ENCODE results near the gene SMIM24. TPM values are rescaled to one million over a fixed set of nuclear protein-coding genes. Genes with fewer than 3 reads are reported as not detected.
A peak's percentile ranks its signal among the peaks of the same experiment; 100 is the strongest.

The SMIM24 gene
- total RNA-seq, 1 experiment from 2014 or later = 1.9 TPM

DNA sequence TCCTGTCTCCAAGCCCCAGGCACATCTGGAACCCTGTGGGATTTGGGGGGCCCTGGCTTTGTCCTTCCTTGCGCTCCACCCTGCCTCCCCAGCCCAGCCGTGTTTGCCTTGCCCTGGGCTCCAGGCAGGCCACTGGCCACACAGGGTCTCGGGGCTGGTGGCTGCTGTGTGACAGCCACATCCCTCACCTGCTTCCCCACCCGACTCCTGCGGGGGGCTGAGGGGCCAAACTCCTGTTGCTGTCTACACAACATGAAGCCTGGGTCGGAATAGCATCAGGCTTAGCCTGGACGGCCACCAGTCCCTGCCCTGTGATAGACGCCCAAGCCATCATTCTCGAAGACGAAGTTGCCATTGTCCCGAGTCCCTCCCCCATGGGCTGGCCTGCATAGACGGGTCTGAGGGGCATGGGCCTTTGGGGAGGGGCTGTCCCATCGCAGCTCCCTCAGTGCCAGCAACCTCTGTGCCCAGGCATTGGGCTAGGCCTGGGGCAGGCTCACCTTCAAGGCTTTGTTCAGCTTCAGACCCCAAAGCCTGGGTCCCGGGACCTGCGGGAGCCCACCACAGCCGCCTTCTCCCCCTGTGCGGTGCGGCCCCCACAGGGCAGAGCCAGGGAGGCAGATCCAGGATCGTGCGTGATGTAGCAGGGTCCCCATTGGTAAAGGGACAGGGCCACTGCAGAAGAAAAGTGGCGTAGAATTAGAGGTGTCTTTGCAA is 43.2 kb upstream of the SMIM24 start:
- peak overlapping the region in 1 of 3 experiments; percentile 73; a peak in 1 of 7 replicates for H3K27ac Mint-ChIP-seq

More for the DNA sequence above, 43.2 kb upstream of the SMIM24 start:
- Mint-ChIP-seq H3K4me1 (peaks cover 20 to 21% of the 10 kb centered on the region in 2 experiments), H3K4me3 (no peak overlapping the region), H3K27me3 (ENCODE audit: low read depth) (no peaks in the 10 kb centered on the region), H3K36me3 (ENCODE audit: insufficient read depth in 1 of 3, low read depth in 3 of 3) (peaks cover 10 to 35% (median 33%) of the 10 kb centered on the region in 3 experiments), H3K9me3 (no peaks in the 10 kb centered on the region; a peak in 1 of 5 replicates)
- no peaks in the 10 kb centered on the region for H3K23me2 ChIP-seq (ENCODE audit: insufficient read length, low read depth, low read length, poor library complexity, severe bottlenecking)
- H2AK5ac ChIP-seq (ENCODE audit: insufficient read length, low read length) = no peak overlapping the region
- DNase-seq = no peak
- no peak overlapping the region for H3K18ac ChIP-seq (ENCODE audit: insufficient read length, low read depth, low read length)
- H3K27ac ChIP-seq (ENCODE audit: insufficient read length, low read depth, low read length) = no peak overlapping the region
- no peak overlapping the region for H3K23ac ChIP-seq (ENCODE audit: insufficient read length, low read depth, low read length)
- no peaks in the 10 kb centered on the region for H3K9me3 ChIP-seq (ENCODE audit: control insufficient read depth, low read depth, low read length)
- H4K8ac ChIP-seq (replicated peaks; ENCODE audit: insufficient read length, low read depth, low read length) = no peak overlapping the region
- no CpG with 5 or more reads among the region's 21 CpGs for WGBS (ENCODE audit: extremely low coverage, insufficient read length, low lambda C conversion rate)
- H4K5ac ChIP-seq (ENCODE audit: insufficient read length, low read depth, low read length) = no peak overlapping the region
- no peak overlapping the region for H2AFZ ChIP-seq (ENCODE audit: low read length)
- H4K91ac ChIP-seq (ENCODE audit: insufficient read length, low read depth, low read length) = no peak overlapping the region
- no peak overlapping the region for H3K56ac ChIP-seq (ENCODE audit: insufficient read length, low read depth, low read length)
- H3K79me2 ChIP-seq (ENCODE audit: insufficient read depth, low read length) = no peaks in the 10 kb centered on the region; the same call in 1 of the 2 replicates
- H4K20me1 ChIP-seq (ENCODE audit: control insufficient read depth, insufficient read depth, insufficient read length) = no peaks in the 10 kb centered on the region
- no peak overlapping the region for H3K14ac ChIP-seq (ENCODE audit: insufficient read depth, low read length)
- no peaks in the 10 kb centered on the region for H3K27me3 ChIP-seq (ENCODE audit: insufficient read depth, low read length)
- TF ChIP-seq, protein P1, sequence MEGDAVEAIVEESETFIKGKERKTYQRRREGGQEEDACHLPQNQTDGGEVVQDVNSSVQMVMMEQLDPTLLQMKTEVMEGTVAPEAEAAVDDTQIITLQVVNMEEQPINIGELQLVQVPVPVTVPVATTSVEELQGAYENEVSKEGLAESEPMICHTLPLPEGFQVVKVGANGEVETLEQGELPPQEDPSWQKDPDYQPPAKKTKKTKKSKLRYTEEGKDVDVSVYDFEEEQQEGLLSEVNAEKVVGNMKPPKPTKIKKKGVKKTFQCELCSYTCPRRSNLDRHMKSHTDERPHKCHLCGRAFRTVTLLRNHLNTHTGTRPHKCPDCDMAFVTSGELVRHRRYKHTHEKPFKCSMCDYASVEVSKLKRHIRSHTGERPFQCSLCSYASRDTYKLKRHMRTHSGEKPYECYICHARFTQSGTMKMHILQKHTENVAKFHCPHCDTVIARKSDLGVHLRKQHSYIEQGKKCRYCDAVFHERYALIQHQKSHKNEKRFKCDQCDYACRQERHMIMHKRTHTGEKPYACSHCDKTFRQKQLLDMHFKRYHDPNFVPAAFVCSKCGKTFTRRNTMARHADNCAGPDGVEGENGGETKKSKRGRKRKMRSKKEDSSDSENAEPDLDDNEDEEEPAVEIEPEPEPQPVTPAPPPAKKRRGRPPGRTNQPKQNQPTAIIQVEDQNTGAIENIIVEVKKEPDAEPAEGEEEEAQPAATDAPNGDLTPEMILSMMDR (conservative IDR thresholded peaks at IDR 0.05) = no peak
- H3K79me1 ChIP-seq (ENCODE audit: insufficient read depth, low read depth, low read length, poor library complexity, severe bottlenecking) = no peaks in the 10 kb centered on the region
- H3K4me1 ChIP-seq (ENCODE audit: insufficient read depth, low read length) = peaks cover 1% of the 10 kb centered on the region; the same call in 1 of the 2 replicates
- H3K9ac ChIP-seq (ENCODE audit: extremely low read depth, insufficient read length, low read length) = no peak overlapping the region
- no peak overlapping the region for H2BK120ac ChIP-seq (ENCODE audit: low read depth, low read length, poor library complexity, severe bottlenecking)
- H2BK20ac ChIP-seq (ENCODE audit: low read depth, low read length, poor library complexity, severe bottlenecking) = no peak overlapping the region
- H2BK15ac ChIP-seq (ENCODE audit: low read depth, low read length) = no peak overlapping the region
- no peak overlapping the region for H3K4ac ChIP-seq (ENCODE audit: low read depth, low read length)
- no peak overlapping the region for H3T11ph ChIP-seq (ENCODE audit: low read length)
- no peak overlapping the region for H2BK12ac ChIP-seq (ENCODE audit: insufficient read length, low read depth, low read length)
- no peak overlapping the region for H3K4me2 ChIP-seq (ENCODE audit: insufficient read depth, insufficient read length, low read length)
- H2BK5ac ChIP-seq (ENCODE audit: insufficient read length, low read length) = no peak overlapping the region

Data from H9 (cell line).